ENCODE data around the gene DPP6. TPM values are rescaled to one million over a fixed set of nuclear protein-coding genes. Genes with fewer than 3 reads are reported as not detected.
"Not testable (repeated sequence)": the region's sequence is repeated elsewhere in the genome, so short reads cannot be mapped to it uniquely, and the experiment has no call there.

DPP6 gene
- total RNA-seq, 2 experiments from 2014 or later: not detected

DNA sequence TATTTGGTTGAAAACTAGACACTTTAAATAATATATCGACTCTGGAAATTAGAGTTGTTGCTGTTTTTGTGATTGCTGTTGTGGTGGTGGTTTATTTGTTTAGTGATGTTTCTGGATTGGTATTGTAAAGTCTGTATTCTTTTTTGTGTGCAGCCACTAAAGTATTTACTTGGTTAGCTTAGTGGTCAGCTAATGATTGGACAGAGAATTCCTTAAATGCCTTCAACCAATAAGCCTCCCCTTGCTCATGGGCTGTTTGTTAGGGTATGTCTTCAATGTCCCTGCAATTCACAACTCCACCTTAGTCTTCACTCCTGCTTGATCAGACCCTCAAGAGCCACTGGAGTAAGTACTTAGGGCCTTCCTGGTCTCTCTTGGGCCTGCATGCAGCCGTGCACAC, 879.7 kb downstream of the DPP6 start:
- Mint-ChIP-seq H3K27me3 (no peaks in the 10 kb centered on the region), H3K27ac (no peak overlapping the region), H3K4me1 (peaks cover 22% of the 10 kb centered on the region), H3K9me3 (peaks cover 28% of the 10 kb centered on the region), H3K4me3 (no peak overlapping the region), H3K36me3 (ENCODE audit: low read depth) (peaks cover 23% of the 10 kb centered on the region)
- DNase-seq: no peak
- CTCF ChIA-PET: interaction anchor here (0.7 to 1.5 kb wide), 3 partner anchors 17 to 1724 kb away, joined by 3 to 4 read pairs (median 3); no protein-coding TSS in a partner anchor
- POLR2A ChIA-PET: no interaction called here

DNA sequence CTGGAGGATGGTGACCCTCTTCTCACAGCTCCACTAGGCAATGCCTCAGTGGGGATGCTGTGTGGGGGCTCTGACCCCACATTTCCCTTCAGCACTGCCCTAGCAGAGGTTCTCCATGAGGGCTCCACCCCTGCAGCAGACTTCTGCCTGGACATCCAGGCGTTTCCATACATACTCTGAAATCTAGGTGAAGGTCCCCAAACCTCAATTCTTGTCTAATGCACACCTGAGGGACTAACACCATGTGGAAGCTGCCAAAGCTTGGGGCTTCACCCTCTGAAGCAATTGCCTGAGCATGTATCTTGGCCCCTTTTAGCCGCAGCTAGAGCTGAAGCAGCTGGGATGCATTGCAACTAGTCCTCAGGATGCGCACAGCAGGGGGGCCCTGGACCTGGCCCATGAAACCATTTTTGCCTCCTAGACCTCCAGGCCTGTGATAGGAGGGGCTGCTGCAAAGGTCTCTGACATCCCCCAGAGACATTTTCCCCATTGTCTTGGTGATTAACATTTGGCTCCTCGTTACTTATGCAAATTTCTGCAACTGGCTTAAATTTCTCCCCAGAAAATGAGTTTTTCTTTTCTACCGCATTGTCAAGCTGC, 882.3 kb downstream of the DPP6 start:
- H3K27ac Mint-ChIP-seq, H3K4me1 Mint-ChIP-seq, H3K4me3 Mint-ChIP-seq, H3K27me3 Mint-ChIP-seq, DNase-seq, POLR2A ChIA-PET, CTCF ChIA-PET: not testable (repeated sequence)
- peaks cover 31% of the 10 kb centered on the region for H3K9me3 Mint-ChIP-seq
- H3K36me3 Mint-ChIP-seq (ENCODE audit: low read depth): peaks cover 25% of the 10 kb centered on the region

DNA sequence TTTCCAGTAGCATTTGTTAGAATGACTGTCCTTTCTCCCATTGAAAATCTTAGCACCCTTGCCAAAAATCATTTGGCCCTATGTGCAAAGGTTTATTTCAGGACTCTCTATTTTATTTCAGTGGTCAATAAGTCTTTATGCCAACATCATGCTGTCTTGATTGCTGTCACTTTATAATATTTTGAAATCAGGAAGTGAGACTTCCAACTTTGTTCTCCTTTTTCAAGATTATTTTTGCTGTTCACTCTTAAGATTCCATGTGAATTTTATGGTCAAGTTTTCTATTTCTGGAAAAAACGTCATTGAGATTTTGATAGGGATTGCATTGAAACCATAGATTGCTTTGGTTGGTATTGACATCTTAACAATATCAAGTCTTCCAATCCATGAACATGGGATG, 885.6 kb downstream of the DPP6 start:
- Mint-ChIP-seq H3K4me3 (no peak overlapping the region), H3K4me1 (no peaks in the 10 kb centered on the region), H3K9me3 (peaks cover 31% of the 10 kb centered on the region), H3K36me3 (ENCODE audit: low read depth) (peaks cover 31% of the 10 kb centered on the region), H3K27me3 (no peaks in the 10 kb centered on the region), H3K27ac (no peak overlapping the region)
- CTCF ChIA-PET: no interaction called here
- POLR2A ChIA-PET: no interaction called here
- DNase-seq: no peak

DNA sequence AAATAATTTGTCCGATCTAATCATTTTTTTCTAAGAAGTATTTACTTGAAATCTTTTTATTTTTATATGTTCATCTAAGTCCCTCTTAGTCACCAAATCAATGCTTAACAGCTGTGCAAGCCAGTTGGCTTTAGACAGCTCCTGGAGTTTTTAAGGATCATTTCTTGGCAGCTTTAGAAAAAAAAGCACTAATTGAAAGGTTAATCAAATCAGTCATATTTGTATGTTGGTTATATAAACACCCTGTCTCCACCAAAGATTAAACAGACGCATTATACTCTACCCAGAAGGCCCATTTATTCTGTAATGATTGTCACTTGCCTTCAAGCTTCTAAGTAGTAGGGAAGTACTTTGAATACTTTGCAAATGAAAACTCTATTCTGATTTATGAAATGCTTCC, 890.5 kb downstream of the DPP6 start:
- H3K4me1 Mint-ChIP-seq: no peaks in the 10 kb centered on the region
- H3K27ac Mint-ChIP-seq: no peak overlapping the region
- H3K27me3 Mint-ChIP-seq: no peaks in the 10 kb centered on the region
- CTCF ChIA-PET: interaction anchor here (2.1 kb wide), 1 partner anchor 15 kb away, joined by 8 read pairs; no protein-coding TSS in a partner anchor
- DNase-seq: no peak
- no peak overlapping the region for H3K4me3 Mint-ChIP-seq
- peaks cover 32% of the 10 kb centered on the region for H3K36me3 Mint-ChIP-seq (ENCODE audit: low read depth)
- H3K9me3 Mint-ChIP-seq: peaks cover 3% of the 10 kb centered on the region
- POLR2A ChIA-PET: interaction anchor here (1.3 kb wide), 1 partner anchor 65 kb away, joined by 3 read pairs; no protein-coding TSS in a partner anchor

Data from activated CD4-positive, alpha-beta T cell treated with anti-CD3 and anti-CD28 coated beads, Interleukin-2, amount 10 ng/mL, durations not matched to agents 7 days and 5 days (primary cell).